ENCODE results near the gene XAGE1B. TPM values are rescaled to one million over a fixed set of nuclear protein-coding genes. Genes with fewer than 3 reads are reported as not detected.

XAGE1B gene, protein sequence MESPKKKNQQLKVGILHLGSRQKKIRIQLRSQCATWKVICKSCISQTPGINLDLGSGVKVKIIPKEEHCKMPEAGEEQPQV
- not detected in 2 replicates for total RNA-seq

DNA sequence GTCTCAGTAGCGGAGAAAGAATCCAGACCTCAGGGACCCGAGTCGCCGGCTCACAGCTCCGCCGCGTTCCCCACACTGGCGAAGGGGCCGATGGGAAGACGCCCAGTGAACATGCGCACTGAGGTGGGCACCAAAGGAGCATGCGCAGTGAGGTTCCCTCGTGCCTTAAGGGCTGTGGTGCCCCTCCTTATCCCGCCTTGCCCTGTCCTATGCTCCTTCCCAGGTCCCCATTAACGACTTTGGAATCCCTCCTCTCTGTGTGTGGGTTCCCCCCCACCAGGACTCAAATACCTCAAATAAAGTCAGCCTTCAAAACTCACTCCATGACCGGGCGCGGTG, at the start of gene XAGE1B:
Gene XAGE1B (minus strand): TSS at position 77 of the 339 bp plus-strand sequence. CDS start 1,536 bp downstream, outside the sequence.

DNA sequence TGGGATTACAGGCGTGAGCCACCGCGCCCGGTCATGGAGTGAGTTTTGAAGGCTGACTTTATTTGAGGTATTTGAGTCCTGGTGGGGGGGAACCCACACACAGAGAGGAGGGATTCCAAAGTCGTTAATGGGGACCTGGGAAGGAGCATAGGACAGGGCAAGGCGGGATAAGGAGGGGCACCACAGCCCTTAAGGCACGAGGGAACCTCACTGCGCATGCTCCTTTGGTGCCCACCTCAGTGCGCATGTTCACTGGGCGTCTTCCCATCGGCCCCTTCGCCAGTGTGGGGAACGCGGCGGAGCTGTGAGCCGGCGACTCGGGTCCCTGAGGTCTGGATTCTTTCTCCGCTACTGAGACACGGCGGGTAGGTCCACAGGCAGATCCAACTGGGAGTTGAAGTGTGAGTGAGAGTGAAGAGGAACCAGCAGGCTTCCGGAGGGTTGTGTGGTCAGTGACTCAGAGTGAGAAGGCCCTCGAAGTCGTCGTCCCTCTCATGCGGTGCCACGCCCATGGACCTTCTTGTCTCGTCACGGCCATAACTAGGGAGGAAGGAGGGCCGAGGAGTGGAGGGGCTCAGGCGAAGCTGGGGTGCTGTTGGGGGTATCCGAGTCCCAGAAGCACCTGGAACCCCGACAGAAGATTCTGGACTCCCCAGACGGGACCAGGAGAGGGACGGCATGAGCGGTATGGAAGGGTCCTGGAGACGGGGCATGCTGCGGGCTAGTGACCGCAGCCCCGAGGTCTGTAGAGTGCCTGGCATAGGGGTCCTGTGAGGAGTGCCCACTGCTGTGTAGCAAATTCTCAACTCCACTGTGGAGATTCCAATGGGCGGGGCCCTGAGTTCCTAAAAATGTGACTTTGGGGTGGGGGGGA, 21.1 kb downstream of the XAGE1B start, which contains the start of gene XAGE1A:
Gene XAGE1A (plus strand): TSS at position 264 of the 874 bp plus-strand sequence. CDS start 1,554 bp downstream, outside the sequence.

Other genes with a start within 250 kb of the XAGE1B start
- gene XAGE2, start 148.0 kb downstream of the XAGE1B start, total RNA-seq, result not detected in 2 replicates
- gene XAGE1A, start 21.3 kb downstream of the XAGE1B start, total RNA-seq, result not detected in 2 replicates
- not detected in 2 replicates for gene SSX7, start 137.8 kb upstream of the XAGE1B start, total RNA-seq
- gene SSX2, start 190.1 kb upstream of the XAGE1B start, total RNA-seq, result not detected in 2 replicates
- not detected in 2 replicates for gene SSX2B, start 234.2 kb upstream of the XAGE1B start, total RNA-seq

Measured in smooth muscle cell of trachea (primary cell).